ENCODE data around the gene SPINT2. TPM values are rescaled to one million over a fixed set of nuclear protein-coding genes. Genes with fewer than 3 reads are reported as not detected.

SPINT2 gene
- total RNA-seq, 2 experiments from 2014 or later = 56.2 to 68.4 TPM

DNA sequence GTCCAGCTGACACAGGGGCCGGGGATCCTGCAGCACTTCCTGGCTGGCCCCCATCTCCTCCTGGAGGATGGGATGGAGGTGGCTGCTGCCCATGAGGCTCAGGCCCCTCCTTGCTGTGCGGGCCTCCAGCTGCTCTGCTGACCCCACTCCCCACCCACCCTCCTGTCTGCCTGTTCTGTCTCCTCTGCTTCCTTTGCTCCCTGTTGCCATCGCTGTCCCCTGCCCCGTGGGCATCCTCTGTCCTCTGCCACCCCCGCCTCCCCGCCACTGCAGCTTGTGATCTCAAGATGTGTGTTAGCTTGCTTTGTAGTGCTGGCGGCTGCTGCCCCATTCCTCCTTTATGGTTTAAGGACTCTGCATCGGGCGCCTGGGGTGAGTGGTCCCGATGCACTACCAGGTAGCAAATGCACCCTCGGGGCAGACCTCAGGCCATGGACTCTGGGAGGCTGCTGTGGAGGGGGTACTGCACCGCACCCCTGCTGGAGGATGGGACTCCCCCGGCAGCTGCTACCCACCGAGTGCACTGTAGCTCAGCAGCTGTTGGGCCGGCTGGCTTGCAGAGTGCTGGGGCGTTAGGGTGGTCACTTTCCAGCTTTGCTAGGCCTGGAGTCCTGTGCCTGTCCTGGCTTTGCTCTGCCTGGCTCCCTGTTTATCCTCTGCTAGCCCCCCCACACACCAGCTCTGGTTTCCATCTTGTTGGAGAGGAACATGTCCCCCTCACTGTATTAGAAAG lies 23.9 kb downstream of the SPINT2 start:
- H3K27me3 Mint-ChIP-seq = no peaks in the 10 kb centered on the region
- H3K27ac Mint-ChIP-seq = no peak overlapping the region
- no peaks in the 10 kb centered on the region for H3K9me3 Mint-ChIP-seq
- H3K4me3 Mint-ChIP-seq = no peak overlapping the region
- DNase-seq (no peak), ATAC-seq (no peak)
- peaks cover 5% of the 10 kb centered on the region for H3K36me3 Mint-ChIP-seq (ENCODE audit: low read depth)
- ChIA-PET CTCF (interaction anchor here (0.5 kb wide), 1 partner anchor 45 kb away, joined by 3 read pairs; no protein-coding TSS in a partner anchor), POLR2A (interaction anchor here (1.3 kb wide), 1 partner anchor 14 kb away, joined by 3 read pairs; no protein-coding TSS in a partner anchor)
- intact Hi-C loops (cut with micrococcal nuclease) = no loop called here
- H3K4me1 Mint-ChIP-seq (ENCODE audit: low read depth) = no peaks in the 10 kb centered on the region
- TF ChIP-seq, protein P1, sequence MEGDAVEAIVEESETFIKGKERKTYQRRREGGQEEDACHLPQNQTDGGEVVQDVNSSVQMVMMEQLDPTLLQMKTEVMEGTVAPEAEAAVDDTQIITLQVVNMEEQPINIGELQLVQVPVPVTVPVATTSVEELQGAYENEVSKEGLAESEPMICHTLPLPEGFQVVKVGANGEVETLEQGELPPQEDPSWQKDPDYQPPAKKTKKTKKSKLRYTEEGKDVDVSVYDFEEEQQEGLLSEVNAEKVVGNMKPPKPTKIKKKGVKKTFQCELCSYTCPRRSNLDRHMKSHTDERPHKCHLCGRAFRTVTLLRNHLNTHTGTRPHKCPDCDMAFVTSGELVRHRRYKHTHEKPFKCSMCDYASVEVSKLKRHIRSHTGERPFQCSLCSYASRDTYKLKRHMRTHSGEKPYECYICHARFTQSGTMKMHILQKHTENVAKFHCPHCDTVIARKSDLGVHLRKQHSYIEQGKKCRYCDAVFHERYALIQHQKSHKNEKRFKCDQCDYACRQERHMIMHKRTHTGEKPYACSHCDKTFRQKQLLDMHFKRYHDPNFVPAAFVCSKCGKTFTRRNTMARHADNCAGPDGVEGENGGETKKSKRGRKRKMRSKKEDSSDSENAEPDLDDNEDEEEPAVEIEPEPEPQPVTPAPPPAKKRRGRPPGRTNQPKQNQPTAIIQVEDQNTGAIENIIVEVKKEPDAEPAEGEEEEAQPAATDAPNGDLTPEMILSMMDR (IDR thresholded peaks at IDR 0.05) = no peak

DNA sequence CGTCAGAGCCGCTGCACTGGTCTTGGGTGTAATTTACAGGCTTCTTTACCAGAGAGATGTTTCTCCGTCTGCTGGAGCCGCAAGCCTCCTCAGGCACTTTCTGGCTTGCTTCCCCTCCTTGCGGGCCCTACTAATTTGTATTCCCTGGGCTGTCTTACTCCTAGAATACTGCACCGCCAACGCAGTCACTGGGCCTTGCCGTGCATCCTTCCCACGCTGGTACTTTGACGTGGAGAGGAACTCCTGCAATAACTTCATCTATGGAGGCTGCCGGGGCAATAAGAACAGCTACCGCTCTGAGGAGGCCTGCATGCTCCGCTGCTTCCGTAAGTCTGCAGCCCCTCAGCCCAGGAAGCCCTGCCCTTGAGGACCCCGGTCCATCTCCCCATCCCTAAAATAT lies 25.6 kb downstream of the SPINT2 start:
- ChIA-PET CTCF (interaction anchor here (1.1 kb wide), 1 partner anchor 387 kb away, joined by 3 read pairs; no protein-coding TSS in a partner anchor), POLR2A (interaction anchor here (1.0 kb wide), 1 partner anchor 15 kb away, joined by 3 read pairs; no protein-coding TSS in a partner anchor)
- H3K27ac Mint-ChIP-seq = no peak overlapping the region
- peaks cover 5% of the 10 kb centered on the region for H3K36me3 Mint-ChIP-seq (ENCODE audit: low read depth)
- H3K9me3 Mint-ChIP-seq = no peaks in the 10 kb centered on the region
- H3K4me1 Mint-ChIP-seq (ENCODE audit: low read depth) = no peaks in the 10 kb centered on the region
- DNase-seq (no peak), ATAC-seq (no peak)
- no peaks in the 10 kb centered on the region for H3K27me3 Mint-ChIP-seq
- intact Hi-C loops (cut with micrococcal nuclease) = no loop called here
- no peak overlapping the region for H3K4me3 Mint-ChIP-seq
- TF ChIP-seq, protein P1 (IDR thresholded peaks at IDR 0.05) = no peak

DNA sequence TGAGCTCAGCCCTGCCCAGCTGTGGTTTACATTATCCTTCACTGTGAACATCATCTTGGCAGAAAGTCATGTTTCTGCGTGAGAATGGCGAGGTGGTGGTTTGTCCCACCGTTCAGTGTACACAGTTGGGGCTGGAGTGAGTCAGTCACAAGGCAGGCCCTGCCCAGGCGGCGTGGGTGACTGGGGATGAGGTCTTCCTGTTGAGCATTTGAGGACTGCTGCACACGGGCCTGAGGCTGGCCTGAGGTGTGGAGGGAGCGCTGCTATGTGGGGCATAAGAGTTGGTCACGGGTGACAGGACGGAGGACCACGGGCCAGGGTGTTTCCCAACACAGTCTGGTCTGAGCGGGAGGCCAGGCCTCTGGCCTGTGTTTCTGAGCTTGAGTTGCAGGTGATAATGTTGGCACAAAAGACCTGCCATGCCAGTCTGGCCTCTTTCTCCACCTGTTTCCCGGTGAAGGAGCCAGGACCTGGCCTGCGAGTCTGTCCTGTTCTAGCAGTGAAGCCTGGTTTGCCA lies 26.3 kb downstream of the SPINT2 start:
- intact Hi-C loops (cut with micrococcal nuclease) = no loop called here
- Mint-ChIP-seq H3K9me3 (no peaks in the 10 kb centered on the region), H3K36me3 (ENCODE audit: low read depth) (peaks cover 5% of the 10 kb centered on the region), H3K27ac (no peak overlapping the region), H3K4me1 (ENCODE audit: low read depth) (no peaks in the 10 kb centered on the region), H3K4me3 (no peak overlapping the region), H3K27me3 (no peaks in the 10 kb centered on the region)
- TF ChIP-seq, protein P1 (IDR thresholded peaks at IDR 0.05) = no peak
- ATAC-seq = no peak
- ChIA-PET POLR2A (interaction anchor here (1.0 kb wide), 1 partner anchor 16 kb away, joined by 3 read pairs; no protein-coding TSS in a partner anchor), CTCF (interaction anchor here (1.1 kb wide), 1 partner anchor 388 kb away, joined by 3 read pairs; no protein-coding TSS in a partner anchor)
- no peak for DNase-seq

DNA sequence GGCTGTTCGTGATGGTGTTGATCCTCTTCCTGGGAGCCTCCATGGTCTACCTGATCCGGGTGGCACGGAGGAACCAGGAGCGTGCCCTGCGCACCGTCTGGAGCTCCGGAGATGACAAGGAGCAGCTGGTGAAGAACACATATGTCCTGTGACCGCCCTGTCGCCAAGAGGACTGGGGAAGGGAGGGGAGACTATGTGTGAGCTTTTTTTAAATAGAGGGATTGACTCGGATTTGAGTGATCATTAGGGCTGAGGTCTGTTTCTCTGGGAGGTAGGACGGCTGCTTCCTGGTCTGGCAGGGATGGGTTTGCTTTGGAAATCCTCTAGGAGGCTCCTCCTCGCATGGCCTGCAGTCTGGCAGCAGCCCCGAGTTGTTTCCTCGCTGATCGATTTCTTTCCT lies 27.5 kb downstream of the SPINT2 start:
- no peaks in the 10 kb centered on the region for H3K9me3 Mint-ChIP-seq
- no peak overlapping the region for H3K4me3 Mint-ChIP-seq
- TF ChIP-seq, protein P1 (IDR thresholded peaks at IDR 0.05) = no peak
- intact Hi-C loops (cut with micrococcal nuclease) = no loop called here
- DNase-seq (no peak), ATAC-seq (no peak)
- H3K36me3 Mint-ChIP-seq (ENCODE audit: low read depth) = peaks cover 5% of the 10 kb centered on the region
- no peaks in the 10 kb centered on the region for H3K27me3 Mint-ChIP-seq
- no peak overlapping the region for H3K27ac Mint-ChIP-seq
- ChIA-PET POLR2A (no interaction called here), CTCF (no interaction called here)
- H3K4me1 Mint-ChIP-seq (ENCODE audit: low read depth) = no peaks in the 10 kb centered on the region

DNA sequence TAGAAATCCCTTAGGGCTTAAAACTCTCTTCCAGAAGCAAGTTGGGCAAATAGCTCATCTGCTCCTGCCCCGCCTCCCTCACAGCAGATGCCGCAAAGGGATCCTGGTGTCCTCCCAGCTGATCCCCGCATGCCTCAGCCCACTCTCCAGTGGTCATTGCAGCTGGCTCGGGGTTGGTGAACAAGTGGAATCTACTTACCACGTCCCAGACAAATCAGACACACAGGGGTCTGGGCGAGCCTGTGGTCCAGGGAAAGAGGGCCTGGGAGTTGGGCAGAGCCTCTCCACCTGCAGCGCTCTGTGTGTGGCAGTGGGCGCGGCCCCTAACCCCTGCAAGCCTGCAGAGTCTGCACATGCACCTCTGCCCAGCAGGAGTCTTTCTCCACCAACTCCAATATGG lies 28.9 kb downstream of the SPINT2 start:
- CTCF ChIA-PET = no interaction called here
- H3K36me3 Mint-ChIP-seq (ENCODE audit: low read depth) = peaks cover 4% of the 10 kb centered on the region
- no peaks in the 10 kb centered on the region for H3K9me3 Mint-ChIP-seq
- ATAC-seq (no peak), DNase-seq (no peak)
- no peaks in the 10 kb centered on the region for H3K27me3 Mint-ChIP-seq
- intact Hi-C loops (cut with micrococcal nuclease) = no loop called here
- no peak overlapping the region for H3K4me3 Mint-ChIP-seq
- no peaks in the 10 kb centered on the region for H3K4me1 Mint-ChIP-seq (ENCODE audit: low read depth)
- no peak overlapping the region for H3K27ac Mint-ChIP-seq
- TF ChIP-seq, protein P1 (IDR thresholded peaks at IDR 0.05) = no peak
- POLR2A ChIA-PET = interaction anchor here (1.6 kb wide), 1 partner anchor 29 kb away, joined by 3 read pairs; no protein-coding TSS in a partner anchor
